BJ (cell line): Measurements from ENCODE around the gene DUSP7. TPM values are rescaled to one million over a fixed set of nuclear protein-coding genes. Genes with fewer than 3 reads are reported as not detected.

ENCODE experiments used
- CTCF ChIA-PET: fragments of 350-600 bp; formaldehyde crosslinking; extraction: SDS; loops from one replicate; lab custom pipeline; 2021; ENCODE audit warnings: antibody characterized with exemption, inconsistent platforms; lab: Yijun Ruan, JAX
- POLR2A ChIA-PET: fragments of 300-600 bp; sonication (Branson Sonifier 250); formaldehyde crosslinking; extraction: SDS; loops from one replicate; lab custom pipeline; 2021; ENCODE audit warnings: antibody characterized with exemption; lab: Charles Lee
- DNase-seq: peaks from one replicate; pipeline ENCODE4 v3.0.0-alpha.2; 2011; ENCODE audit warnings: low read depth
- H3K27me3 ChIP-seq: 2 replicates; pipeline ENCODE4 v1.6.0; 2011; ENCODE audit warnings: low read length; ENCODE audit not compliant: control insufficient read depth, insufficient read depth
- H3K36me3 ChIP-seq: 2 replicates; pipeline ENCODE4 v1.5.1; 2011; ENCODE audit warnings: low read length; ENCODE audit not compliant: control insufficient read depth, insufficient read depth
- H3K4me3 ChIP-seq: 2 replicates; pipeline ENCODE4 v1.5.1; 2011; ENCODE audit warnings: low read depth, mild to moderate bottlenecking, control low read depth, low read length
- polyA plus RNA-seq: library from polyadenylated mRNA; depleted of rRNA; stranded (reverse); fragments of >200 nt; gene quantifications from 2 replicates; pipeline ENCODE4 v1.2.3, GENCODE V29; 2011
- TF ChIP-seq, protein P1 (sequence below): IDR thresholded peaks from 2 replicates; pipeline ENCODE4 v1.5.1; 2011; ENCODE audit warnings: low read depth, mild to moderate bottlenecking, control low read depth, inconsistent platforms, low read length, moderate library complexity; ENCODE audit not compliant: insufficient read depth

Gene DUSP7
- polyA plus RNA-seq, 1 experiment: 37.0 TPM

GRCh38 chr3:52039426-52039825, 16.9 kb downstream of the DUSP7 start:
- POLR2A ChIA-PET: no interaction called here
- DNase-seq: no peak
- TF ChIP-seq, protein P1, sequence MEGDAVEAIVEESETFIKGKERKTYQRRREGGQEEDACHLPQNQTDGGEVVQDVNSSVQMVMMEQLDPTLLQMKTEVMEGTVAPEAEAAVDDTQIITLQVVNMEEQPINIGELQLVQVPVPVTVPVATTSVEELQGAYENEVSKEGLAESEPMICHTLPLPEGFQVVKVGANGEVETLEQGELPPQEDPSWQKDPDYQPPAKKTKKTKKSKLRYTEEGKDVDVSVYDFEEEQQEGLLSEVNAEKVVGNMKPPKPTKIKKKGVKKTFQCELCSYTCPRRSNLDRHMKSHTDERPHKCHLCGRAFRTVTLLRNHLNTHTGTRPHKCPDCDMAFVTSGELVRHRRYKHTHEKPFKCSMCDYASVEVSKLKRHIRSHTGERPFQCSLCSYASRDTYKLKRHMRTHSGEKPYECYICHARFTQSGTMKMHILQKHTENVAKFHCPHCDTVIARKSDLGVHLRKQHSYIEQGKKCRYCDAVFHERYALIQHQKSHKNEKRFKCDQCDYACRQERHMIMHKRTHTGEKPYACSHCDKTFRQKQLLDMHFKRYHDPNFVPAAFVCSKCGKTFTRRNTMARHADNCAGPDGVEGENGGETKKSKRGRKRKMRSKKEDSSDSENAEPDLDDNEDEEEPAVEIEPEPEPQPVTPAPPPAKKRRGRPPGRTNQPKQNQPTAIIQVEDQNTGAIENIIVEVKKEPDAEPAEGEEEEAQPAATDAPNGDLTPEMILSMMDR: no peak
- Histone ChIP-seq H3K27me3 (no peaks in the 10 kb centered on the region), H3K36me3 (no peaks in the 10 kb centered on the region), H3K4me3 (no peak overlapping the region)
- CTCF ChIA-PET: interaction anchor here (2.4 kb wide), 1 partner anchor 84 kb away, joined by 6 read pairs; no protein-coding TSS in a partner anchor

DNA sequence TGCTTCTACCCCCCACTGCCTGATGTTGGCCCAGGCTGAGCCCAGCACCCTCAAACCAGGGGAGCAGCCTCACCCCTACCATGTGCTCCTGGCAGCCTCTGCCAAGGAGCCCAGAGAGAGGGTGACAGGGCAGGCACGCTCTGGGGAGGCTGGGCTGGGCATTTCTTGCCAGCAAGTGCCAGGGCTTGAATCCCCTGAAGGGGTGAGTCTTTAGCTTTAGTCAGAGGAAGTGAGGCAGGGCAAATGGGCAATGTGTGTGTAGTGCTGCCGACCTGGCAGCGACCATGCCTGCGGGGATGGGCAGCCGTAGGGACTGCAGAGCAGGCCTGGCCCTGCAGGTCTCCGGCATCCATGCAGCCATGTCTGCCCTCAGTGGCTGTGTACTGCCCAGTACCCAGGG, 18.1 kb downstream of the DUSP7 start:
- ChIA-PET POLR2A (no interaction called here), CTCF (interaction anchor here (0.8 to 1.9 kb wide), 2 partner anchors 15 to 85 kb away, joined by 4 to 6 read pairs; no protein-coding TSS in a partner anchor)
- Histone ChIP-seq H3K36me3 (no peaks in the 10 kb centered on the region), H3K4me3 (no peak overlapping the region), H3K27me3 (no peaks in the 10 kb centered on the region)
- DNase-seq: no peak
- TF ChIP-seq, protein P1: no peak

- Histone ChIP-seq H3K36me3 (no peaks in the 10 kb centered on the region), H3K4me3 (no peak overlapping the region), H3K27me3 (no peaks in the 10 kb centered on the region)
- DNase-seq: no peak
- POLR2A ChIA-PET: no interaction called here
- CTCF ChIA-PET: interaction anchor here (0.8 to 2.0 kb wide), 3 partner anchors 9 to 16 kb away, joined by 4 to 6 read pairs (median 6); no protein-coding TSS in a partner anchor
- TF ChIP-seq, protein P1: no peak
Measured at GRCh38 chr3:52037291-52037690, 19.1 kb downstream of the DUSP7 start.

- H3K4me3 ChIP-seq: no peak overlapping the region
- no peaks in the 10 kb centered on the region for H3K36me3 ChIP-seq
- CTCF ChIA-PET: interaction anchor here (0.8 to 2.0 kb wide), 3 partner anchors 10 to 17 kb away, joined by 4 to 6 read pairs (median 6); no protein-coding TSS in a partner anchor
- no peak for DNase-seq
- H3K27me3 ChIP-seq: no peaks in the 10 kb centered on the region
- TF ChIP-seq, protein P1: no peak
- POLR2A ChIA-PET: interaction anchor here (0.7 kb wide), 1 partner anchor 12 kb away, joined by 3 read pairs; no protein-coding TSS in a partner anchor
Measured at GRCh38 chr3:52036829-52037228, 19.5 kb downstream of the DUSP7 start.

DNA sequence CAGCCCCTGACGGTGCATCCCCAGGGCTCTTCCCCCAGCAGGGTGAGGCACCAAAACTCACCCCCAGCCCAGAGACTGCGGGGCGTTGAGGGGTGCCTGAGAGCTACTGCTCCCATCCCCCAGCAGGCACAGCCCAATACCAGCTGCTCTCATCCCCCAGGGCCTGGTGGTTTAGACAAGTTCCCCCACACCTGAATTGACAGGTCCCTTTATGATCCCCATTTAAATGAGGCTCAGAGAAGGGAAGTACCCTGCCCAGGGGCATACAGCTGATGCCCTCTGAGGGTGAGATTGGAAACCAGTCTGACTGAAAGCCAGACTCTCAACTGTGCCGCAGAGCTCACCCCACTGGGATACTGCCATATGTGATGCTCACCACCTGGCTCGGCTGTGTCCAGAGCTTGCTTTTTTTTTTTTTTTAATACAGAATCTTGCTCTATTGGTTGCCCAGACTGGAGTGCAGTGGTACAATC, 20.1 kb downstream of the DUSP7 start:
- DNase-seq: no peak
- ChIA-PET POLR2A (interaction anchor here (0.7 kb wide), 1 partner anchor 11 kb away, joined by 3 read pairs; no protein-coding TSS in a partner anchor), CTCF (interaction anchor here (0.8 to 2.0 kb wide), 2 partner anchors 10 to 17 kb away, joined by 4 to 6 read pairs; no protein-coding TSS in a partner anchor)
- TF ChIP-seq, protein P1: no peak
- Histone ChIP-seq H3K4me3 (no peak overlapping the region), H3K36me3 (no peaks in the 10 kb centered on the region), H3K27me3 (no peaks in the 10 kb centered on the region)
